Stimulated activated CD8-positive, alpha-beta memory T cell treated with anti-CD3 and anti-CD28 coated beads, Interleukin-2, amount 100 ng/mL, for 1 hour (primary cell): ENCODE results near the gene HTT.
A peak's percentile ranks its signal among the peaks of the same experiment; 100 is the strongest.
"Not testable (repeated sequence)": the region's sequence is repeated elsewhere in the genome, so short reads cannot be mapped to it uniquely, and the experiment has no call there.

Source experiments
- DNase-seq, 2 donors: peaks; one replicate each; pipeline ENCODE4 v3.0.0-alpha.2; 2020; ENCODE audit warnings: low read depth in 2 of 2

HTT gene

GRCh38 chr4:3082925-3083515 is 8.5 kb downstream of the HTT start:
- no peak for DNase-seq

DNA sequence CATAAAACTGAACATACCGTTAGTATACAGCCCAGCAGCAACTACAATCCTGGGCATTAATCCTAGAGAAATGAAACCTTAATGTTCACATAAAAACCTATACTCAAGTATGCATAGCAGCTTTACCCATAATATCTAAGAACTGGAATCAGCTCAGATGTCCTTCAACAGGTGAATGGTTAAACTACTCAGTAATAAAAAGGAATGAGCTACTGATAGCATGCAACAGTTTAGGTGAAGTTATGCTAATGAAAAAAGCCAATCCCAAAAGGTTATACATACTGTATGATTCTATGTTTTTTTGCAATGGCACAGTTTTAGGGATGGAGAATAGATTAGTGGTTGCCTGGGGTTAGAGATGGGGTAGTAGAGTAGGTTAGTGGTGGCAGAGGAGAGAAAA is 9.3 kb downstream of the HTT start:
- no peak for DNase-seq

DNA sequence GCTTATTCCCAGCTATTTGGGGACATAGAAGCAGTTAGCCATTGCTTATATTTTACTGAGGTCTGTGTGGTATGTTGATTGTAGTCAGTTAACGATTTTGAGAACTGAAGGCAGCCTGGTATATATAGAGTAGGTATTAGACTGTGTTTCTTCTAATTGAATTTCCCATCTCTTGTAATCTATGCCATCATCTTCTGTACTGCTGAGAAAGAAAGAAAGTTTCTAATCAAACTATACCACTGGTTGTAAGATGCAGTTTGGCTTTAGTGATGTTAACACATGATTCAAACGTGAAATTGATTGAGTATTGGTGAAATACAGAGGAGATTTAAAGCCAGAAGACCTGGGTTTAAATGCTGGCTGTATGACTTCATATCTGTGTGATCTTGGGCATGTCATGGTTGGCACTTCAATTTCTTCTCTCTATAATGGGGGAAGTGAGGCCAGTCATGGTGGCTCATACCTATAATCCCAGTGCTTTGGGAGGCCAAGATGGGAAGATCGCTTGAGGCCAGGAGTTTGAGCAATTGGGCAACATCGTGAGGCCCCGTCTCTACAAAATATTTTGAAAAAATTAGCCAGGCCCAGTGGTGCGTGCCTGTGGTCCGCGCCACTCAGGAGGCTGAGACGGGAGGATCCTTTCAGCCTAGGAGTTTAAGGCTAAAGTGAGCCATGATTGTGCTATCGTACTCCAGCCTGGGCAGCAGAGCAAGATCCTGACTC is 11.6 kb downstream of the HTT start:
- DNase-seq: no peak

DNA sequence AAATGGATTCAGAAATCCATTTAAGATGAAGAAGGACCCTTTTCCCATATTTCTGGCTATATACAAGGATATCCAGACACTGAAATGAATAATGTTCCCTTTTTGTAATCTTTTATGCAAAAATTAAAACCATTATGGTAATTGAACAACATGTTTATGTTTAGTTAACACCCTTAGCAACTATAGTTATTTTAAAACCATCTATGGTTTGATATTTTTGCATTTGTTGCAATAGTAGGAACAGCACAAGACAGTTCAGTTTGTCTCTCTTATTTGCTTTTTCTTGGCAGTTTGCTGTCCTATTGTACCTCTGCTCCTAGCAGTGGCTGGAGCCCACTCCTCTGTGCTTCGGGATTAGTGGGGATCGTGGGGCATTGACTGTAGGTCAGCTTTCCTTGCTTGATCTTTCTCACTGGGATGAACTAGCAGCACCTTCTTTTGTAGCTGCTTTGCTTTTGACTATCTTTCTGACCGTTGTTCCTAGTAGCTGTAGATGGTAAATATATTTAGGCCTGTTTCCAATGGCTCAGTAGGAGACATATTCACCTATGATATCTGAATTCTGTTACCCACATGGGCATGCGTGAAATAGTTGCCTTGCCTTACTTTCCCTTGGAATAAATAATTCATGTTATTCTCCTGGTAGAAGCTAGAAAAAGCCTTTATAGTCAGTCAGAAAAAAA is 12.8 kb downstream of the HTT start:
- no peak for DNase-seq

DNA sequence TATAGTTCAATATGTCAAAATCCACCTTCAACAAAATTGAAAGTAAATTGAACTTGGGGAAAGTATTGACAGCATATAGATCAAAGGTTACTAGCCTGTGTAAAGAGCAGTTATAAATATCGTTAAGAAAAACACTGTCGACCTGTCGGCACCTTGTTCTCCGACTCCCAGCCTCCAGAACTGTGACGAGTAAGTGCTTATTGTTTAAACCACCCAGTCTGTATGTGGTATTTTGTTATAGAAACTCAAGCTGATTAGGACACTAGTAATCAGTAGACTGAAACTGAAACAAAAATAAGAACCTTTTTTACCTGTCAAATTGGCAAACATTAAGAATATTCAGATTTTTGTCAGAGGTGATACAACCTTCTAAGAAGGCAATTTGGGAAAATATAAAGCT is 17.0 kb downstream of the HTT start:
- DNase-seq: no peak

DNA sequence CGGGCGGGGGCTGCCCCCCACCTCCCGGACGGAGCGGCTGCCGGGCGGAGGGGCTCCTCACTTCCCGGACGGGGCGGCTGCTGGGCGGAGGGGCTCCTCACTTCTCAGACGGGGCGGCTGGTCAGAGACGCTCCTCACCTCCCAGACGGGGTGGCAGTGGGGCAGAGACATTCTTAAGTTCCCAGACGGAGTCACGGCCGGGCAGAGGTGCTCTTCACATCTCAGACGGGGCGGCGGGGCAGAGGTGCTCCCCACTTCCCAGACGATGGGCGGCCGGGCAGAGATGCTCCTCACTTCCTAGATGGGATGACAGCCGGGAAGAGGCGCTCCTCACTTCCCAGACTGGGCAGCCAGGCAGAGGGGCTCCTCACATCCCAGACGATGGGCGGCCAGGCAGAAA is 20.2 kb downstream of the HTT start:
- DNase-seq: not testable (repeated sequence)

DNA sequence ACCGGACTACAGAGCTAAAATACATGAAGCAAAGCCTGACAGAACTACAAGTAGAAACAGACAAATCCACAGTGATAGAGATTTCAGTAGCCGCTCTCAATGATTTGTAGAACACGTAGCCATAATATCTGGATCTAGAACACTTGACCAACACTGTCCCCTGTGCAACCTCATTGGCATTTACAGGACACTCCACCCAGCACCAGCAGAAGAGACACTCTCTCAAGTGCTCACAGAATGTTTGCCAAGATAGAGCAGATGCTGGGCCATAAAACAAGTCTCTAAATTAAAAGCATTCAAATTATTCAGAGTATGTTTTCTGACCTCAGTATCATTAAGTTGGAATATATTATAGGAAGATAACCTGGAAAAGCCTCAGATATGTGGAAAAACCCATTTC is 21.7 kb downstream of the HTT start:
- no peak for DNase-seq

GRCh38 chr4:3098346-3098745 is 23.9 kb downstream of the HTT start:
- no peak for DNase-seq

DNA sequence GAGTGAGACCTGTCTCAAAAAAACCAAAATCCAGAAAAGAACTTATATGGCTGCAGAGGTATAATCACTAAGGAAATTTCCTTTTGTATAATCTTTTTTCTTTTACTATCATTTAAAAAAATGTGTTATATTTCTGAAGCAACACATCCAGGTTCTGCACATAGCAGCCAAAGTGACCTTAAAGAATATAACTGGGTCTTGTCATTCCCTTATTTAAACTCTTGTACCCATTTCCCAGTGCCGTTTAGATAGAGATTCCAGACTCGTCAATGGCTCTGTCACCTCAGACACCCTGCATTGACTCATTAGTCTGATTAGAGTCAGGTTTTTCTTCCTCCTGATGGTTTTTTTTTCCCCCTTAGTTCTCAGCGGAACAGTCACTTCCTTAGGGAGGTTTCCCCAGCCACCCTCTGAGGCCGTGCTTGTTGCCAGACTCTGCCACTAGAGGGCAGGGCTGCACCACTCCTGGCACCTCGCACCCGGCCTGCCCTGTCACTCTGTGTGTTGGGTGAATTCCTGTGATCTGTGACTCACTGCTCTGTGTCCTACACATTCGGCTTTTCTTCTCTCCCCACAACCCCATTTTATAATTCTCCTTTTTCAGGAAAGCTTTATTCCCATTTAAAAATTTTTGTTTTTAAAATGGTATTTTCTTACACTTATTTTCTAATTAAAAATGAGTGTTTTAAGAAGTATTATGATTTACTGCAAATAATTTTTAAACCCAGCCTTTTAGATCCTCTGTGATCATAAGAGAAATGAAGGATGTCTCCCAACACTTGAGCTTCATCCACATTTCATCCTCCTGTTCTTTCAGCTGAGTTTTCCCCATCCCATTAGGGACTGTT is 32.1 kb downstream of the HTT start:
- DNase-seq: peak; percentile 76 to 81

GRCh38 chr4:3107271-3107670 is 32.8 kb downstream of the HTT start:
- no peak for DNase-seq

DNA sequence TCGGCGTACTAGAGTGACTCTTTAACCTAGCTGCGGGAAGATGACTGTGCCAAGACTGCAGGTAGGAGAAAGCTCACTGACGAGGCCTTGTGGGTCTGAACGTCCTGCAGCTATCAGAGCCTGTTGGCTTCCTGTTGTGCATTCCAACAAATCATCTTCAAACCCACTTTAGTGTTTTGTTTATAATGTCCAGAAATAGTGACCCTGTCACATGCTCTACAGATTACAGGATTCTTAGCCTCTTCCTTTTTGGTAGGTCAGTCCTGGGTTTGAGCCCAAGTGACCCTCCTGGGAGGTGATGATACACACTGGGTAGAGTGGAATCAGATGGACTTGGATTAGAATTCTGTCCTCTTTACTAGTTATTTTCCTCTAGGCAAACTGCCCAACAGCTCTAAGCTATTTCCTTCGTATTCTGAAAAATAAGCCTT is 33.2 kb downstream of the HTT start:
- DNase-seq: no peak

- no peak for DNase-seq
Measured at GRCh38 chr4:3108211-3108610, 33.7 kb downstream of the HTT start.

DNA sequence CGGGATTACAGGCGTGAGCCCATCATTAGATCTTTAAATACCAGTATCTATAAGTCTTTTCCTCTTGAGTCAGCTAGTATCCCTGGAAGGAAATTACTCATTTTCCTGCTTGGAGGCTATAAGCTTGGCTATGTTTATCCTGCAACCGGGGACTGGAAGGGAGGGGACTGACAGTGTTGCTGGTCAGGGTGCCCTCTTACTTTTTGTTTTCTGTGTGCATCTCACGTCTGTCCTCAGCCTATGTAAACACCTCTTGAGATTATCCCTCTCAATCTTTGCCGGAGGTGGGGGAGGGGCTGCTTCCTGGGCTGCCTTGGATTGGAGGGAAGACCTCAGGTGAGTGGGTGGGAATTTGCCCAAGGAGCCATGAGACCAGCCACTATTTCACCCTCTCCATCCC is 37.0 kb downstream of the HTT start:
- DNase-seq: no peak

GRCh38 chr4:3112201-3112600 is 37.7 kb downstream of the HTT start:
- no peak for DNase-seq

DNA sequence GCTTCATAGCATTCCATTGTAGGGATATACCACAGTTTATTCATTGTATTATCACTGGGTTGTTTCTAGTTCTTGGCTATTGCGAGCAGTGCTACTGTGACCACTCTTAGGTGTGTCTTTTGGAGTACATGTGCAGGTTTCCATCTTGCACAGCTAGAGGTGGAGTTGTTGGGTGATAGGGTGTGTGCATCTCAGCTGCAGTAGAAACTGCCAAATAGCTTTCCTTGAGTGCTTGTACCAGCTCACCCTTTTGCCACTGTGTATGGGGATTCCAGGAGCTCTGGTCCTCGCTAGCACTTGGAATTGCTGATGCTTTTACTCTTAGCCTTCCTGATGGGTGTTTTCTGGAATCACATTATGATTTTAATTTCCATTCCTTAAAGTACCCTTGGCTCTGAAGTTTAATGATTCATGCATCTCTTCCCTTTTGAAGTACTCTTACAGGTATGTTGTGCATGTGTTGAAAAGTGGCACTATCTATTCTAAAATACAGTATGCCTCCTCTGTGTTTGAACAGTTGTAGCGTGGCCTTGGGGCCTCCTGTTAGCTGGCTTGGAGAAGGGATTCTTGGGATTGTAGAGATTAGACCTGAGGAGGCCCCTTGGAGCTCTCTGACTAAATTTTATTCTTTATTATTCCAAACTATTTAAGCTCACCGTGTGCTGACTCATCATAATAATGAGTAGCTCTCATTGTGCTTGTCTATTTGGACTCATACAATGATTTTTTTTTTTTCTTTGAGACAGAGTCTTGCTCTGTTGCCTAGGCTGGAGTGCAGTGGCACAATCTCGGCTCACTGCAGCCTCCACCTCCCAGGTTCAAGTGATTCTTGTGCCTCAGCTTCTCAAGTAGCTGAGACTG is 38.4 kb downstream of the HTT start:
- DNase-seq: no peak

DNA sequence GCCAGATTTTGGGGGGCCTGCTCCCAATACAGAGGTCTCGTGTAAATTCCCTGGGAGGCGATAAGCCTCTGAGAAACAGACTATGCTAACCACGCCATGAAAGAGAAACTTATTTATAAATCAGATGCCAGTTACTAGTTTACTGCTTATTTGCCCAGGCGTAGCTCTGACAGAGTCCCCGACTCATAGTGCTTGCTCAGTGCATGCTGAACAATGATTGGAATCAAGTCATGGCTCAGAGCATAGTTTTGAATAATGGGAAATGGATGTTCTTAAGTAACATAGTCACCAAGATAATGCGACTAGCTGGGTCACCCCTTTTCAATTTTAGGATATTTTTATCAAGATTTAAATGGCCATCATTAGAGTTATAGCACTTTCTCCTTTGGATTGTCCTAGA is 39.9 kb downstream of the HTT start:
- DNase-seq: no peak

- DNase-seq: no peak
Measured at GRCh38 chr4:3115637-3116270, 41.3 kb downstream of the HTT start.

DNA sequence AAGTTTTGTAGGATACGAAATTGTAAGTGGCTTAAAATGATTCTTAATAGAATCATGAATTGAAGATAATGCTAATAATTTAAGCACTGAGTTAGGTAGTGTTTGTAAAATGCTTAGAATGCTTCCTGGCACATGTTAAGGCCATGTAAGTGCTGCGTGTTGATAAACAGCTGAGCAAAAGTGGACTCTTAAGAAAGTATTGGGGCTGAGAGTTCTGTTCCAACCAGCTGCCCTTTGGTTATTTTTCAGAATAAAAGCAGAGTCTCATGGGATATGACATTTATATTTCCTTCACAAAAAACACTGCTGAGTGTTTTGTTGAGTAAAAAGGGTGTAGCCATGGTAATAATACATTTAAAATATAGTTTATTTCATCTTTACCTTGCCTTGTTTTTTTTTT is 42.5 kb downstream of the HTT start:
- no peak for DNase-seq

- DNase-seq: no peak
Measured at GRCh38 chr4:3118312-3118711, 43.8 kb downstream of the HTT start.

- no peak for DNase-seq
Measured at GRCh38 chr4:3119464-3119863, 45.0 kb downstream of the HTT start.

- DNase-seq: no peak
Measured at GRCh38 chr4:3121110-3121509, 46.6 kb downstream of the HTT start.
